Adrenal gland (tissue), 12 donors: ENCODE measurements around the gene MAGI2. TPM values are rescaled to one million over a fixed set of nuclear protein-coding genes. Genes with fewer than 3 reads are reported as not detected.

Source experiments
- DNase-seq, 7 donors: peaks; one replicate each; pipeline ENCODE4 v3.0.0-alpha.2; 2019 to 2020
- H3K27ac ChIP-seq, 5 donors: fragments of 200-600 bp; sonication (generic) in 4 of 5; 1 replicate in 3 of 5; 2 replicates in 2 of 5; pipeline versions ENCODE4 v1.5.1 to v1.8.0; 2016 to 2020; ENCODE audit warnings: mild to moderate bottlenecking in 1 of 5
- H3K27me3 ChIP-seq: fragments of 200-600 bp; 2 replicates; pipeline ENCODE4 v1.8.0; 2021
- H3K36me3 ChIP-seq, 2 donors: fragments of 200-600 bp; replicated peaks in 1 of 2; 1 replicate in 1 of 2; 2 replicates in 1 of 2; pipeline versions ENCODE4 v1.5.1 to v1.8.0; 2018 to 2022
- H3K4me1 ChIP-seq, 2 donors: fragments of 200-600 bp; replicated peaks in 1 of 2; 1 replicate in 1 of 2; 2 replicates in 1 of 2; pipeline versions ENCODE4 v1.5.1 to v1.8.0; 2018 to 2021
- H3K4me3 ChIP-seq, 4 donors: fragments of 200-600 bp; sonication (generic) in 3 of 4; one replicate each; pipeline ENCODE4 v1.5.1; 2016 to 2018
- H3K9me3 ChIP-seq, 3 donors: fragments of 200-600 bp; sonication (generic) in 1 of 3; replicated peaks in 1 of 3; 1 replicate in 2 of 3; 2 replicates in 1 of 3; pipeline versions ENCODE4 v1.5.1 to v1.8.0; 2016 to 2021
- POLR2A ChIP-seq, 2 donors: fragments of 450-650 bp; IDR thresholded peaks; one replicate each; pipeline ENCODE4 v1.6.1; 2017; ENCODE audit warnings: antibody characterized with exemption in 2 of 2, mild to moderate bottlenecking in 2 of 2, moderate library complexity in 1 of 2
- WGBS, 4 donors: extraction: QIAGEN DNeasy Blood & Tissue Kit in 2 of 4; methylation state at CpG; one replicate each; pipeline versions ENCODE4 v1.1.5 to v1.1.7; 2013 to 2017; 5-methylcytosine and 5-hydroxymethylcytosine counted together
- intact Hi-C, 2 donors: fragments of 100-400 bp; cut with DNase I; formaldehyde crosslinking; loops; one replicate each; pipeline versions ENCODE4 v1.14.1 to v1.15.0; 2022 to 2023
- polyA plus RNA-seq, 3 donors: library from polyadenylated mRNA; stranded (reverse); fragments of 200-250 nt in 2 of 3; fragments of 350-450 nt in 1 of 3; fragmentation: Illumina TruSeq in 1 of 3; extraction: RNeasy Lipid Tissue Mini Kit (QIAGEN cat#74804) in 1 of 3; gene quantifications; one replicate each; pipeline ENCODE4 v1.2.3, GENCODE V29; 2013 to 2014
- total RNA-seq, 9 donors: library from RNA; depleted of rRNA in 4 of 9; stranded (reverse); fragments of >200 nt in 4 of 9; fragments of 120-200 nt in 1 of 9; fragmentation: NEBNext Ultra II Directional in 1 of 9; extraction: Animal tissue kit (Norgen Biotek cat#: 25700) in 1 of 9; gene quantifications; one replicate each; pipeline versions ENCODE4 v1.1.0 to v1.2.4, GENCODE V29; 2013 to 2023
- TF ChIP-seq, protein P1 (sequence below), 6 experiments: fragments of 450-650 bp in 4 of 6; fragments of 200-600 bp in 2 of 6; sonication (generic) in 1 of 6; IDR thresholded peaks; 1 replicate in 5 of 6; 2 replicates in 1 of 6; pipeline versions ENCODE4 v1.5.1 to v1.8.0; 2016 to 2021; ENCODE audit warnings: antibody characterized with exemption in 6 of 6, mild to moderate bottlenecking in 2 of 6, moderate library complexity in 1 of 6
- donor health status: healthy with polysubstance abuse.
- donor health status: Bipolar disorder and iron deficiency.
- donor health status: DM: yes; HTN: yes; CAD: no.
- donor health status: DM: no; HTN: no; CAD: no.
- donor health status: DM: no; HTN: no; CAD: no.
- donor health status: DM: yes; HTN: yes; CAD: no.

The MAGI2 gene
- total and polyA plus RNA-seq, 12 donors, result 3.2 to 37.1 (median 17.1) TPM

DNA sequence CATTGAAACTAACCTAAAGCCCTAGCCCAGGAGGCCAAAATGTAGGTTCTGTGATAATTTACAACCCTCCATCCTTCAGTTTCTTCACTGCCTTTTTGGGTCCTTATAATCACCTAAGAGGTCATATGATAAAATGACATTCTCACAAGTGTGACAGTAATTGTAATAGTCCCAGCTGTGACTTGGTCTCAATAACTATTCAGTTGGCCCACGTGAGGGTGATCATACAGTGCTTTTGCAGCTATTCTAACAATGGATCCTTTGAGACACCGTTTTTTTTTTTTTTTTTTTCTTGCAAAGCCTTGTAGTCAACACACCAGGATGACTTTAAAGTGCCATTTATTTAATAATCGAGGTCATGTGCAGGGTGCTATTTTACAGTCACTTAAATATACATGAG lies 894.9 kb downstream of the MAGI2 start:
- TF ChIP-seq POLR2A (IDR thresholded peaks at IDR 0.05), result no peak
- TF ChIP-seq, protein P1, sequence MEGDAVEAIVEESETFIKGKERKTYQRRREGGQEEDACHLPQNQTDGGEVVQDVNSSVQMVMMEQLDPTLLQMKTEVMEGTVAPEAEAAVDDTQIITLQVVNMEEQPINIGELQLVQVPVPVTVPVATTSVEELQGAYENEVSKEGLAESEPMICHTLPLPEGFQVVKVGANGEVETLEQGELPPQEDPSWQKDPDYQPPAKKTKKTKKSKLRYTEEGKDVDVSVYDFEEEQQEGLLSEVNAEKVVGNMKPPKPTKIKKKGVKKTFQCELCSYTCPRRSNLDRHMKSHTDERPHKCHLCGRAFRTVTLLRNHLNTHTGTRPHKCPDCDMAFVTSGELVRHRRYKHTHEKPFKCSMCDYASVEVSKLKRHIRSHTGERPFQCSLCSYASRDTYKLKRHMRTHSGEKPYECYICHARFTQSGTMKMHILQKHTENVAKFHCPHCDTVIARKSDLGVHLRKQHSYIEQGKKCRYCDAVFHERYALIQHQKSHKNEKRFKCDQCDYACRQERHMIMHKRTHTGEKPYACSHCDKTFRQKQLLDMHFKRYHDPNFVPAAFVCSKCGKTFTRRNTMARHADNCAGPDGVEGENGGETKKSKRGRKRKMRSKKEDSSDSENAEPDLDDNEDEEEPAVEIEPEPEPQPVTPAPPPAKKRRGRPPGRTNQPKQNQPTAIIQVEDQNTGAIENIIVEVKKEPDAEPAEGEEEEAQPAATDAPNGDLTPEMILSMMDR (IDR thresholded peaks at IDR 0.05), result no peak
- DNase-seq, result no peak
- whole genome bisulfite sequencing, 4 donors, result 70 to 83% (median 72%) methylated on average over 3 of the region's 3 CpGs
- Histone ChIP-seq H3K36me3 (no peaks in the 10 kb centered on the region), H3K27me3 (no peaks in the 10 kb centered on the region), H3K9me3 (no peaks in the 10 kb centered on the region), H3K4me3 (no peak overlapping the region), H3K4me1 (no peaks in the 10 kb centered on the region), H3K27ac (no peak overlapping the region)
- intact Hi-C loops, result no loop called here

DNA sequence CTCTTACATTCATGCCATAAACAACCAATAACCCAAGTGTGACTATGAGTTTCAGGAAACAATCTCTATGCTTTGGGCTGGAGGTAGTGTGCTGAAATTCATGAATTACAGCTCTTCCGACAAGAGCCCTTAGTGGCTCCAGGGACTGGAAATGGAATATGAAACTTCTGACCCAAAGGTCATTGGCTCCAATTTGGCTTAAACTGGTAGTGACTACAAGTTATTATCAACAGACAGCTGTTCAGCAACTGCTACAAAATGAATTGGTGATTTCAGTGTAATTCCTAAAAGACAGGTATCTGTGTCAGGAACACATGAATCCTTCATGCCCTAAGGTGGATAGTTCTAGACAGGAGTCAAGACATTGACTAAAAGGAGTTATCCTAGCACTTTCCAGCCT lies 909.5 kb downstream of the MAGI2 start:
- intact Hi-C loops, result no loop called here
- Histone ChIP-seq H3K27ac (no peak overlapping the region), H3K4me3 (no peak overlapping the region), H3K36me3 (no peaks in the 10 kb centered on the region), H3K27me3 (no peaks in the 10 kb centered on the region), H3K9me3 (no peaks in the 10 kb centered on the region), H3K4me1 (no peaks in the 10 kb centered on the region)
- WGBS, 4 donors, result 67 to 92% (median 77%) methylated on average over 1 of the region's 1 CpG
- no peak for TF ChIP-seq POLR2A (IDR thresholded peaks at IDR 0.05)
- TF ChIP-seq, protein P1 (IDR thresholded peaks at IDR 0.05), result no peak
- DNase-seq, result no peak

DNA sequence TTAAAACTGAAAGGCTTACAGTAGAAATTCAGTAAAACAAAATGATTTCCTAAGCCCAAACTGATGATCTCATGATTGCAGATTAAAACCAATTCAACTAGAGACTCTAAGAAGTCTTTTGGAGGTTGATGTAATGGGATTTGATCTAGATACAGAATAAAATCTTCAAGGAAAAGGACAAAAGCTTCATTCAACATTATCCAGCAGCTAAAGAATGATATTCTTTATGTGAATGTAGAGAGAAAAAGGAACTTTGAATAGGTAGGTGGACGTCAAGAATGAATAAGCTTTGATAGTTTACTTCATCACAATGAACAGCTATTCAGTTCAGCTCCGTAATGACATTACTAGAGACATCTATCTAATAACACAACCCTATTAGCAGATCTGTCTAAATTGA lies 910.5 kb downstream of the MAGI2 start:
- Histone ChIP-seq H3K4me3 (no peak overlapping the region), H3K9me3 (no peaks in the 10 kb centered on the region), H3K27me3 (no peaks in the 10 kb centered on the region), H3K36me3 (no peaks in the 10 kb centered on the region), H3K4me1 (no peaks in the 10 kb centered on the region), H3K27ac (no peak overlapping the region)
- 83 to 86% (median 84%) methylated on average over 2 of the region's 2 CpGs for WGBS, 4 donors
- DNase-seq, result no peak
- TF ChIP-seq POLR2A (IDR thresholded peaks at IDR 0.05), result no peak
- TF ChIP-seq, protein P1 (IDR thresholded peaks at IDR 0.05), result no peak
- intact Hi-C loops, result no loop called here

DNA sequence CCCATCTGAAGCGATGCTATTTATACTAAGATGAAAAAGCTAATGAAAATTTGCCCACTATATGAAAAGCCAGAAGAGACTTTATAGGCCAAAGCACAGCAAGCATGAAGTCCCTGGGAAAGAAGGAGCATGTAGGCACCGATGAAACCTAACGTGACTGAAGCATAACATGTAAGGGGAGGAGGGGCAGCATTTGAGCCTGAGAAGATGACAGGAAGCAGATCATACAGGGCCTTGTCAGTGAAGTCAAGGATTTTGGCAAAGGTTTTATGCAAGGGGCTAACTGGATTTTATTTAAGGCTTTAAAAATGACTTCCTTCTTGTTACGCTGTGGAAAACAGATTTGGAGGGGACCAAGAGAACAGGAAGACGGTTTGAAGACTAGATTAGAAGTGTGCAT lies 910.9 kb downstream of the MAGI2 start:
- no peaks in the 10 kb centered on the region for H3K27me3 ChIP-seq
- H3K9me3 ChIP-seq, result no peaks in the 10 kb centered on the region
- TF ChIP-seq, protein P1 (IDR thresholded peaks at IDR 0.05), result no peak
- TF ChIP-seq POLR2A (IDR thresholded peaks at IDR 0.05), result no peak
- DNase-seq, result no peak
- 85 to 93% (median 89%) methylated on average over 5 of the region's 5 CpGs for WGBS, 4 donors
- H3K36me3 ChIP-seq, result no peaks in the 10 kb centered on the region
- H3K4me3 ChIP-seq, result no peak overlapping the region
- H3K4me1 ChIP-seq, result no peaks in the 10 kb centered on the region
- intact Hi-C loops, result no loop called here
- no peak overlapping the region for H3K27ac ChIP-seq
